Effector CD4-positive, alpha-beta T cell (primary cell): ENCODE data around the gene SPINDOC.
A peak's percentile ranks its signal among the peaks of the same experiment; 100 is the strongest.

Experiments
- DNase-seq: peaks from one replicate; pipeline ENCODE4 v3.0.0-alpha.2; 2020

SPINDOC gene

GRCh38 chr11:63834535-63835157 is 21.4 kb downstream of the SPINDOC start:
- DNase-seq: no peak

DNA sequence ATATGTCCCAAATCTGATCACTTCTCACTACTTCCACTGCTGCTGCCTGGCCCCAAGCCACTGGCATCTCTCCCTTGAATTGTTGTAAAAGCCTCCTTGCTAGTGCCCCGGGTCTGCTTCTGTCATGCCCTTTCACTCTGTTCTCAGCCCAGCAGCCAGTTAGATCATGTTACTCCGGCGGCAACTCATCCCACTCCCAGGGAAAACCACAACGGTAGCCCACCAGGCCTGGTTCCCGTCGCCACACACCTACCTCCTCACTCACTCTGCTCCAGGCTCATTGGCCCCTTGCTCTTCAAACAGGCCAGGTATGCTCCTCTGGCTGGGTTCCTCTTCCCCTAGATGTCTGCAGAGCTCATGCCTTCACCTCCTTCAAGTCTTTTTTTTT is 21.9 kb downstream of the SPINDOC start:
- no peak for DNase-seq

DNA sequence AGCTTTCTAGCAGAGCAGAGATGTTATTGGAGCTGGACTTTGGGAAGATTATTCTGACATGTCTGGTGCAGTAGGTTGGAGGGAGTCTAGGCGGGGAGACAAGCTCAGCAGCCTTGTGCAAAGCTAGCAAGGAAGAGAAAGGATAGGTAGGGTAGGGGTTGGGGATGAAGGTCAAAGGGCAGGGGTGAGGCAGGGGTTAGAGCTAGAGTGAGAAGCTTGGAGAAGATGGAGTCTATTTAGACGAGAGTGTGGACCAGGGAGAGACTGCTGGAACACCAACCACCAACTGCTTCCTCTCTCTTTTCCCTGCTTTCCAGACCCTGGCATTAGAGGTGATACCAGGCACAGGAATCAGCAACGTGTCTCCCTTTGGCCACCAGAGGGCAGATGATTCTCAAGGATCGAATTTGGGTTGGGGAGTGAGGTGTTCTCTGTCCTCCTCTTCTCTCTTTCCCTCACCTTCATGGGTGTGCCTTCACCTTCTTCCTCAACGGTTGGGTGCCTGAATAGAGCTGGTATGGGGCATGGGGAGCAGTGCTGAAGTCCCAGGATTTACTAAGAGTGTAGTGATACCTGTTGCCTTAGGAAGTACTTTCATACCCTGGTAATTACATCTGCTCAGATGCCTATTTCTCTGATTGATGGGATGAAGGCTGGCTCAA is 23.9 kb downstream of the SPINDOC start:
- DNase-seq: peak; percentile 76

DNA sequence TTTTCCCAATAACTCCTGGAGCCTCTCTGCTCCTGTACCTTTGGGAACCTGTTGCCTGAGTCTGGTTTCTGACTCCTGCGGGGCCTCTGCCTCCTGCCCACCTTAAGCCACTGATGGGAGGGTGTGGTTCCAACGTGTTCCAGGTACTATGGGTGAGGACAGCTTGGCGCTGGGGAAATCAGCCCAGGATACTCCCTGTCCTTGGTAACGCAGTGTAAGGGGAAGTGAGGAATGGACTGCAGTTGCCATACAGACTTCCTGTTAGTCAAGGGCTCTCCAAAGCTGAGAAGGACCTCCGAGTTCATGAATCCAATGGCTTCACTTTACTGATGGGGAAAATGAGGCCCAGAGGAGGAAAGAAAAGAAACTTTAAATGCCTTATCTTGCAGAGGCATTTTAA is 24.5 kb downstream of the SPINDOC start:
- no peak for DNase-seq

DNA sequence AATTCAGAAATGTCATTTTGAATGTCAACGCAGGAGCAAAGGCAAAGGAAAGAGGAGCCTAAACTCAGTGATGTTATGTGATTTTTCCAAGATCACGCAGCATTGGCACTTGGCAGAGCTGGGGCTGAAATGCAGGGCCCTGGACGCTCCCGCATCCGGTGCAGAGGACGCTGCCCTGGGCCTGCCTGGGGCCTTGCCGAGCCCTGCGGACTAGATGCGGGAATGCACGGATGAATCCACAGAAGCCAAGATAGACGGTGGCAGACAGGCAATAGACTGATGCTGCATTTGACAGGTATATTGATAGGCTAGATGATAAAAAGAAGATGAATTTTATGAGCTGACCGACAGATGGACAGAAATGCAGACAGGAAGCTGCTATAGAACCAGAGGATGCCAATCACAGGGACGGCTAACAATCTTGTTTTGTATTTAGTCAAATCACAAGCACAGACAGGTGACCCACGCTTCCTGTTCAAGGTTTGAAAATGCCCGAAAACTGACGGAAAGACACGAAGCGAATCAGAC is 25.0 kb downstream of the SPINDOC start:
- peak; percentile 13 for DNase-seq

GRCh38 chr11:63838678-63839507 is 25.6 kb downstream of the SPINDOC start, which contains the start of gene MARK2:
TSS of gene MARK2 (plus strand) at chr11:63839110. CDS start at chr11:63839507, 397 bp downstream.
- peak; percentile 100 for DNase-seq

DNA sequence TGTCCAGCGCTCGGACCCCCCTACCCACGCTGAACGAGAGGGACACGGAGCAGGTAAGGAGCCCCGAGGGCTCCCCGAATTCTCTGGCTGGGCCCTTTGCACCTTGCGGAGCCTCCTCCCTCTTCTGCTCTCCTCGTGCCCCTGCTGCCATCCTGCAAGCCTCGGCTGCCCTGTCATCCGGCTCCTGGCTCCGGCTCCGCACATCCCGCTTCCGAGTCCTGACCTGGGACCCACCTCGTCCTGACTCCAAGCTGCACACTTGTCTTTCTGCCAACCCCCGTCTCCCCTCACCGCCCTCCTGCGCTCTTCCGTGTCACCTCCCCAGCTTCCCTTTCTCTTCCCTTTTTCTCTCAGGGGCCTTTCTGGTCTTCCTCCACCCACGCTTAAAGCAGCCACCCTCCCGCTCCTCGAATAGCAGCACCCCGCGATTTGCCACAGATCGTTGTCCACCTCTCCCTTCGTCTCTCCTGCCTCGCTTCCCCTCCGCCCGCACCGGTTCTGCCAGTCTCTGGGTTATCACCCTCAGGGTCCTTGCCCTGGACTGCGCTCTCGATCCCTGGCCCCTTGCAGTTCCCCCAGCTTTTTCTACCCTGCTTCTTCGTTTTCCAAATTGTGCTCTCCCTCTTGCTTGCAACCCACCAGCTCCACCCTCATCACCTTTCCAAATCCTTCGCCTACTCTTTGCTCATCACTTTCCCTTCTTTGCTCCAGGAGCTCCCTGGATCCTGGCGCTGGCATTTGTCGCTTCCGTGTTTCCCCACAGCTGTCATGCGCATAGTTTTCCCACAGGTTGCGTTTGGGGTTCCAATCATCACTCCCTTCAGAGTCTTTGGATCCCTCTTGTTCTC is 26.5 kb downstream of the SPINDOC start:
- DNase-seq: peak; percentile 21

DNA sequence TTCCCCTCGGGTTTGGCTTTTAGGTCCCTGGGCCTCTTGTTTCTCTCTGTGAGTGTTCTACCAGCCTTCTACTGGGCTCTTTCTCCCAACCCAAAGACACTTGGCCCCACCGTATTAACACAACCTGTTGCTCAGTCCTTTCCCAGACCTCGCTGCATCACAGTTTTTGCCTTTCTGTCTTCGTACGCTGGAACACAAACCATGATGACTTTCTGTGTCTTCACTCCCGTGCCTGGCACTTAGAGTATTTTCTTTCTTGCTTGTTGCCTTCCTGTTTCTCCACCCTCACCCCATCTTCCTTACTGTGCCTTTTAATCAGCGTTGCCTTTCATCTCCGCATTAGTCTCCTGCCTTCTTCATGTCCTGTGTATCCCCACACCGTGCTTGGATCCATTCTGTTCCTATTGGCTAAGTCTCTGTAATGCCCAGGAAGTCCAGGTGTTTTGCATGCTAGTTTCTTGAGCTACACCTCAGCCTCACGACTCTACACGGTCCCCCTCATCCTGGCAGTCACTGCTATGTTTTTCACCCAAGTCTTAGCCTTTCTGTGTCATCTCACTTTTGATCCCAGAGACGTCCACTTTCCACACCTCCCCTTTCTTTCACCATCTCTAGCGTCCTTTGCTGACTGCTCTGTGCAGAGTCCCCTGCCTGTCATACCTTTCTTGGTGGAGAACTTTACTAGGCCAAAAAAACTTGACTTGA is 27.3 kb downstream of the SPINDOC start:
- DNase-seq: no peak

DNA sequence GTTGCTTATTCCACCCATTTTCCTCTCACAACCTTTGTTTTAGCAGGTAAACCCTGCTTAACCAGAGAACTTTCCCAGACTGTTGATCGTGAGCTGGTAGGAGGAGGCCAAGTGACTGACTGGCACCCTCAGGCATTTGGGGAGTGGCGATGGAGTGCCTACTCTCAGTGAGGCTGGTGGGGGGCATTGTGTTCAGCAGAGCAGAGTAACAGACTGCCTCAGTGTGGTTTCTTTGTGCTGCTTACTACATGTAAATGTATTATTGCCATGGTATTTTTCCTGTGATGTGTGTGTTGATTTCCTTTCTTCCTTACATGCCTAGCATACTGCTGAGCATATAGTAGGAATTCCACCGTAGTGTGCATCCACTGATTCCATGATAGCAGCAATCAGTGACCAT is 28.3 kb downstream of the SPINDOC start:
- no peak for DNase-seq

- DNase-seq: no peak
These were observed 29.8 kb downstream of the SPINDOC start for GRCh38 chr11:63843041-63843440.

- DNase-seq: no peak
These were observed 31.6 kb downstream of the SPINDOC start for GRCh38 chr11:63844836-63845235.

DNA sequence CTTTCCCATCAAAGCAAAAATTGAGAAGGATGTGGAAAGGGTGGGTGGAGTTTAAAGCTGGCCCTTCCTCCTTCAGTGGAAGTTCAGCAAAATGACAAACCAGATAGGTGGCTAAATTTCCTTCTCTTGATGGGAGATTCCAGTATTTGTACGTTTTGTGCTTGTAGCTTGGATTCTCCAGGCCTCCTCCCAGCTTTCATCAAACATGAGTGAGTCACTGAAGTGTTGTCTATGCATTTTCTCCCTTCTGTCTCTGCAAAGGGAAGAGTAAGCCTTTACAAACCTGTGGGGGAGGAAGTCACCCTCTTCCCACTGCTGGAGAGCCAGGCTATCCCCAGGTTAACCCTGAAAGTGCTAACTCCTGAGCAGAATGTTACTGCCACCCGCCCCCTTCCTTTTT is 32.0 kb downstream of the SPINDOC start:
- no peak for DNase-seq

DNA sequence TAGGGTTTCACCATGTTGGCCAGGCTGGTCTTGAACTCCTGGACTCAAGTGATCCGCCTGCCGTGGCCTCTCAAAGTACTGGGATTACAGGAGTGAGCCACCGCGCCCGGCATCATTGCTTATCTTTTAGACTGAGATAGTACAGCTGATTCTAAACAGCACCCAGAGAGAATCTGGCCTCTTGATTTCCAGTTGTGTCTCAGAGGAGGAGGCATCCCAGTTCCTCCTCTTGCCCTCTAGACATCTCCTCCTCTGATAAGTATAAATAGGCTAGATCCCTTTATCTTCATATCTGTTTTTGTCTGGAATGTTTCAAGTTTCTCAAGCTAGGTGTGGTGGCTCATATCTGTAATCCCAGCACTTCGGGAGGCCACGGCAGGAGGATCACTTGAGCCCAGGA is 32.7 kb downstream of the SPINDOC start:
- no peak for DNase-seq

GRCh38 chr11:63846897-63847296 is 33.6 kb downstream of the SPINDOC start:
- no peak for DNase-seq

GRCh38 chr11:63847363-63847762 is 34.1 kb downstream of the SPINDOC start:
- no peak for DNase-seq

GRCh38 chr11:63849691-63850090 is 36.4 kb downstream of the SPINDOC start:
- no peak for DNase-seq

GRCh38 chr11:63850920-63851319 is 37.7 kb downstream of the SPINDOC start:
- no peak for DNase-seq

DNA sequence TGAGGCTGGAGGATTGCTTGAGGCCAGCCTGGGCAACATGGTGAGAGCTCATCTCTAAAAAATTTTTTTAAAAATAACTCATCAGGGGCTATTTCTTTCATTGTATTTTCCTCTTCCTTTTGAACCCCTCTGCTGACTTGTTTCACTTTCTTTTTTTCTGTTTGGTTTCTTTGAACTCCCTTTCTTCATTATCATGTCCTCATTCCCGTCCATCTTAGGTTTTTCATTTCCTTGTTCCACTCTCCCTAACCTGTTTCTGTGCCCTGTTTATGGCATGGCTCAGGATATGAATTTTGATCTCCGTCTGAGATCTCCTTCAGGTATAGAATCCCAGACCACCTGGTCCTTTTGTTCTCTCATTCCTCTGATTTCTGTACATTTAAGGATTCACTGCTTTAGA is 38.1 kb downstream of the SPINDOC start:
- DNase-seq: no peak

- no peak for DNase-seq
These were observed 40.2 kb downstream of the SPINDOC start for GRCh38 chr11:63853476-63853875.

DNA sequence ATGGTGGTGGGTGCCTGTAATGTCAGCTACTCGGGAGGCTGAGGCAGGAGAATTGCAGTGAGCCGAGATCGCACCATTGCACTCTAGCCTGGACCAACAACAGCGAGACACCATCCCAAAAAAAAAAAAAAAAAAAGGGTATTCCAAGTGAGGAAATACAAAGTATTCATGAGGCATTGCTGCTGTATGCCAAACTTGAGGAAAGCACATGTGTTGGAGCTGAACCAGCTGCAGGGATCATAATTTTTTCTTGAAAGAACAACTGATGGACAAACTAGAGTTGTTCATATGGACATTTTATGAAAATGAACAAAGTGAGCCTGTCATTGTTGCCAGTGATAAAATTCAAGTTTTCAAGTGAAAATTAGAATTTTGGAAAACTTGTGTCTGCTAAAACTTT is 41.4 kb downstream of the SPINDOC start:
- DNase-seq: no peak

GRCh38 chr11:63855975-63856374 is 42.7 kb downstream of the SPINDOC start:
- DNase-seq: no peak
